SK-N-SH treated with all-trans-retinoic acid at 6 μM for 48 hours (cell line): ENCODE data around the gene CALHM1.

Source experiments
- ATAC-seq: fragments of 200-7000 bp; cut with Tn5 transposase; 3 replicates; pipeline ENCODE4 v1.9.1; 2020; ENCODE audit warnings: mild to moderate bottlenecking, moderate library complexity
- ARNTL ChIP-seq: fragments of 450-650 bp; formaldehyde crosslinking; IDR thresholded peaks from 2 replicates; pipeline ENCODE4 v1.5.0; 2020; ENCODE audit warnings: low read depth, mild to moderate bottlenecking, moderate library complexity, borderline replicate concordance
- BACH2 ChIP-seq: fragments of 250-450 bp; sonication (Bioruptor Pico); IDR thresholded peaks from 2 replicates; pipeline ENCODE4 v1.9.0; 2021; ENCODE audit warnings: mild to moderate bottlenecking, borderline replicate concordance
- CREB5 ChIP-seq: fragments of 250-450 bp; sonication (Bioruptor Pico); IDR thresholded peaks from 2 replicates; pipeline ENCODE4 v1.5.1; 2020; ENCODE audit warnings: low read depth, mild to moderate bottlenecking, moderate library complexity
- CSDC2 ChIP-seq: fragments of 250-450 bp; sonication (Bioruptor Pico); IDR thresholded peaks from 2 replicates; pipeline ENCODE4 v1.5.0; 2020; ENCODE audit warnings: mild to moderate bottlenecking, moderate library complexity
- GLIS3 ChIP-seq: fragments of 250-450 bp; sonication (Bioruptor Pico); IDR thresholded peaks from 2 replicates; pipeline ENCODE4 v1.5.0; 2020; ENCODE audit warnings: mild to moderate bottlenecking, moderate library complexity
- ISL1 ChIP-seq: fragments of 250-450 bp; sonication (Bioruptor Pico); IDR thresholded peaks from 2 replicates; pipeline ENCODE4 v2.1.2; 2022; ENCODE audit warnings: mild to moderate bottlenecking, moderate library complexity
- OSR1 ChIP-seq: fragments of 250-450 bp; sonication (Bioruptor Pico); IDR thresholded peaks from 2 replicates; pipeline ENCODE4 v1.8.0; 2022; ENCODE audit warnings: moderate library complexity, mild to moderate bottlenecking, inconsistent platforms
- PATZ1 ChIP-seq: fragments of 250-450 bp; sonication (Bioruptor Pico); IDR thresholded peaks from 2 replicates; pipeline ENCODE4 v1.8.0; 2020; ENCODE audit warnings: mild to moderate bottlenecking, moderate library complexity, borderline replicate concordance
- POU6F1 ChIP-seq: fragments of 250-450 bp; sonication (Bioruptor Pico); IDR thresholded peaks from 2 replicates; pipeline ENCODE4 v1.8.0; 2021; ENCODE audit warnings: low read depth, mild to moderate bottlenecking, moderate library complexity, borderline replicate concordance
- RARB ChIP-seq: fragments of 250-450 bp; sonication (Bioruptor Pico); IDR thresholded peaks from 2 replicates; pipeline ENCODE4 v1.8.0; 2021; ENCODE audit warnings: mild to moderate bottlenecking, moderate library complexity
- SNAI2 ChIP-seq: fragments of 250-450 bp; sonication (Bioruptor Pico); IDR thresholded peaks from 2 replicates; pipeline ENCODE4 v1.5.0; 2020; ENCODE audit warnings: mild to moderate bottlenecking, moderate library complexity
- TSHZ2 ChIP-seq: fragments of 250-450 bp; sonication (Bioruptor Pico); IDR thresholded peaks from 2 replicates; pipeline ENCODE4 v1.5.0; 2020; ENCODE audit warnings: mild to moderate bottlenecking, moderate library complexity
- ZFP3 ChIP-seq: fragments of 250-450 bp; sonication (Bioruptor Pico); IDR thresholded peaks from 2 replicates; pipeline ENCODE4 v1.5.0; 2020; ENCODE audit warnings: mild to moderate bottlenecking, moderate library complexity
- ZFP30 ChIP-seq: fragments of 450-650 bp; formaldehyde crosslinking; IDR thresholded peaks from 2 replicates; pipeline ENCODE4 v1.5.0; 2022; ENCODE audit warnings: mild to moderate bottlenecking, moderate library complexity
- ZNF565 ChIP-seq: fragments of 450-650 bp; formaldehyde crosslinking; conservative IDR thresholded peaks from 2 replicates; pipeline ENCODE4 v1.5.0; 2020; ENCODE audit warnings: low read depth, mild to moderate bottlenecking, moderate library complexity
- ZNF70 ChIP-seq: fragments of 450-650 bp; formaldehyde crosslinking; IDR thresholded peaks from 2 replicates; pipeline ENCODE4 v1.5.0; 2020; ENCODE audit warnings: mild to moderate bottlenecking, moderate library complexity
- TF ChIP-seq, protein P1 (sequence below): fragments of 250-450 bp; sonication (Bioruptor Pico); IDR thresholded peaks from 2 replicates; pipeline ENCODE4 v1.5.1; 2021; ENCODE audit warnings: mild to moderate bottlenecking, moderate library complexity

Gene CALHM1

GRCh38 chr10:103473261-103473671 is 14.6 kb upstream of the CALHM1 start:
- no peak for TF ChIP-seq TSHZ2
- TF ChIP-seq ZNF565 (CRISPR knock-in tag) = no peak
- no peak for TF ChIP-seq GLIS3 (CRISPR knock-in tag)
- TF ChIP-seq ZFP30 (CRISPR knock-in tag) = no peak
- no peak for TF ChIP-seq SNAI2 (CRISPR knock-in tag)
- no peak for TF ChIP-seq ZFP3
- TF ChIP-seq ARNTL (CRISPR knock-in tag) = no peak
- no peak for TF ChIP-seq PATZ1 (CRISPR knock-in tag)
- TF ChIP-seq RARB (CRISPR knock-in tag) = no peak
- no peak for ATAC-seq

DNA sequence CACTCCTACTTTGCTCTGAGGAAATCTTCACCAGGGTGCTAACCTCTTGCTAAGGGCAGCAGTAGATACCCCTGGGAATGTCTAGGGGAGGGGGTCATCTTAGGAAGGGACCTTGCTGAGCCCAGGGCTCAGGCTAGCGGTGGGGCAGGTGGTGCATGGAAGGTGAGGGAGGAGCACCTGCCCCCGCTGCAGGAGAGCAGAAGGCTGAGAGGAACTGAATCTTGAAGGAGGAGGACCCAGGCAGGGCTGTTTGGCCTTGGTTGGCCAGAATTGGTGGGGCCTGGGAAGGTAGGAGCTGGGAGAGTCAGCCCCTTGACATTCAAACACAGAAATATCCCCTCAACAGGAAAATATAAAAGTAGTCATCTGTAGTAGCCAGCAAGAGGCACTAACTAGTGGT is 13.3 kb upstream of the CALHM1 start:
- TF ChIP-seq ISL1 (CRISPR knock-in tag) = no peak
- TF ChIP-seq POU6F1 (CRISPR knock-in tag) = no peak
- no peak for TF ChIP-seq CSDC2 (CRISPR knock-in tag)
- no peak for TF ChIP-seq ZNF70 (CRISPR knock-in tag)
- TF ChIP-seq SNAI2 (CRISPR knock-in tag) = no peak
- TF ChIP-seq ARNTL (CRISPR knock-in tag) = no peak
- TF ChIP-seq OSR1 (CRISPR knock-in tag) = no peak
- TF ChIP-seq, all 23 proteins: peak for 0
- ATAC-seq = no peak

- ATAC-seq = no peak; the same call in 2 of the 3 replicates
- no peak for TF ChIP-seq BACH2
- TF ChIP-seq CREB5 (CRISPR knock-in tag) = no peak
- no peak for TF ChIP-seq GLIS3 (CRISPR knock-in tag)
- no peak for TF ChIP-seq TSHZ2
- no peak for TF ChIP-seq RARB (CRISPR knock-in tag)
- no peak for TF ChIP-seq CSDC2 (CRISPR knock-in tag)
- TF ChIP-seq, protein P1, sequence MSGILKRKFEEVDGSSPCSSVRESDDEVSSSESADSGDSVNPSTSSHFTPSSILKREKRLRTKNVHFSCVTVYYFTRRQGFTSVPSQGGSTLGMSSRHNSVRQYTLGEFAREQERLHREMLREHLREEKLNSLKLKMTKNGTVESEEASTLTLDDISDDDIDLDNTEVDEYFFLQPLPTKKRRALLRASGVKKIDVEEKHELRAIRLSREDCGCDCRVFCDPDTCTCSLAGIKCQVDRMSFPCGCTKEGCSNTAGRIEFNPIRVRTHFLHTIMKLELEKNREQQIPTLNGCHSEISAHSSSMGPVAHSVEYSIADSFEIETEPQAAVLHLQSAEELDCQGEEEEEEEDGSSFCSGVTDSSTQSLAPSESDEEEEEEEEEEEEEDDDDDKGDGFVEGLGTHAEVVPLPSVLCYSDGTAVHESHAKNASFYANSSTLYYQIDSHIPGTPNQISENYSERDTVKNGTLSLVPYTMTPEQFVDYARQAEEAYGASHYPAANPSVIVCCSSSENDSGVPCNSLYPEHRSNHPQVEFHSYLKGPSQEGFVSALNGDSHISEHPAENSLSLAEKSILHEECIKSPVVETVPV (CRISPR knock-in tag) = no peak
These were observed 12.3 kb upstream of the CALHM1 start for GRCh38 chr10:103470761-103471653.
